ENCODE results near the gene HOXA5. TPM values are rescaled to one million over a fixed set of nuclear protein-coding genes. Genes with fewer than 3 reads are reported as not detected.

Gene HOXA5
- total and polyA plus RNA-seq, 2 donors = 0.24 to 0.43 TPM

GRCh38 chr7:27187475-27188385, 44.2 kb upstream of the HOXA5 start:
- peaks cover 0 to 23% of the 10 kb centered on the region in 2 donors for H3K9me3 ChIP-seq (ENCODE audit: control insufficient read depth in 2 of 2, insufficient read depth in 1 of 2, low read length in 1 of 2)
- H3K36me3 ChIP-seq (ENCODE audit: control insufficient read depth in 2 of 2, insufficient read depth in 2 of 2, low read length in 1 of 2) = no peaks in the 10 kb centered on the region
- DNase-seq (ENCODE audit: low read depth in 6 of 9, low spot score in 9 of 9) = no peak
- WGBS = 5% methylated on average over 46 of the region's 46 CpGs
- H3K4me1 ChIP-seq (ENCODE audit: control insufficient read depth in 2 of 2, insufficient read depth in 2 of 2, low read length in 2 of 2) = peaks cover 14 to 50% of the 10 kb centered on the region in 2 donors
- H3K27ac ChIP-seq (ENCODE audit: low read depth in 1 of 2, low read length in 1 of 2) = no peak overlapping the region
- H3K4me3 ChIP-seq (ENCODE audit: low read length in 2 of 2) = peak overlapping the region in 1 of 2 donors; percentile 20
- H3K27me3 ChIP-seq (ENCODE audit: control insufficient read depth in 2 of 2, insufficient read depth in 1 of 2, low read length in 1 of 2) = peaks cover 75 to 100% of the 10 kb centered on the region in 2 donors

- Histone ChIP-seq H3K4me1 (ENCODE audit: control insufficient read depth in 2 of 2, insufficient read depth in 2 of 2, low read length in 2 of 2) (peaks cover 14 to 45% of the 10 kb centered on the region in 2 donors), H3K27me3 (ENCODE audit: control insufficient read depth in 2 of 2, insufficient read depth in 1 of 2, low read length in 1 of 2) (peaks cover 76 to 100% of the 10 kb centered on the region in 2 donors), H3K27ac (ENCODE audit: low read depth in 1 of 2, low read length in 1 of 2) (no peak overlapping the region), H3K36me3 (ENCODE audit: control insufficient read depth in 2 of 2, insufficient read depth in 2 of 2, low read length in 1 of 2) (no peaks in the 10 kb centered on the region), H3K9me3 (ENCODE audit: control insufficient read depth in 2 of 2, insufficient read depth in 1 of 2, low read length in 1 of 2) (peaks cover 0 to 18% of the 10 kb centered on the region in 2 donors), H3K4me3 (ENCODE audit: low read length in 2 of 2) (no peak overlapping the region)
- DNase-seq (ENCODE audit: low read depth in 6 of 9, low spot score in 9 of 9) = no peak
- 18% methylated on average over 4 of the region's 4 CpGs for WGBS
Measured at GRCh38 chr7:27186668-27187474, 43.4 kb upstream of the HOXA5 start.

GRCh38 chr7:27185854-27186667, 42.6 kb upstream of the HOXA5 start:
- Histone ChIP-seq H3K27ac (ENCODE audit: low read depth in 1 of 2, low read length in 1 of 2) (no peak overlapping the region), H3K27me3 (ENCODE audit: control insufficient read depth in 2 of 2, insufficient read depth in 1 of 2, low read length in 1 of 2) (peaks cover 77 to 100% of the 10 kb centered on the region in 2 donors), H3K4me3 (ENCODE audit: low read length in 2 of 2) (no peak overlapping the region), H3K9me3 (ENCODE audit: control insufficient read depth in 2 of 2, insufficient read depth in 1 of 2, low read length in 1 of 2) (peaks cover 0 to 16% of the 10 kb centered on the region in 2 donors), H3K4me1 (ENCODE audit: control insufficient read depth in 2 of 2, insufficient read depth in 2 of 2, low read length in 2 of 2) (peaks cover 14 to 45% of the 10 kb centered on the region in 2 donors), H3K36me3 (ENCODE audit: control insufficient read depth in 2 of 2, insufficient read depth in 2 of 2, low read length in 1 of 2) (no peaks in the 10 kb centered on the region)
- DNase-seq (ENCODE audit: low read depth in 6 of 9, low spot score in 9 of 9) = no peak
- WGBS = 6% methylated on average over 24 of the region's 24 CpGs

- WGBS = 5% methylated on average over 43 of the region's 43 CpGs
- Histone ChIP-seq H3K4me3 (ENCODE audit: low read length in 2 of 2) (peak within 1 kb of the TSS in 1 of 2 donors; percentile 35), H3K9me3 (ENCODE audit: control insufficient read depth in 2 of 2, insufficient read depth in 1 of 2, low read length in 1 of 2) (peaks cover 0 to 16% of the 10 kb centered on the region in 2 donors), H3K36me3 (ENCODE audit: control insufficient read depth in 2 of 2, insufficient read depth in 2 of 2, low read length in 1 of 2) (no peaks in the 10 kb centered on the region), H3K27me3 (ENCODE audit: control insufficient read depth in 2 of 2, insufficient read depth in 1 of 2, low read length in 1 of 2) (peaks cover 76 to 100% of the 10 kb centered on the region in 2 donors), H3K4me1 (ENCODE audit: control insufficient read depth in 2 of 2, insufficient read depth in 2 of 2, low read length in 2 of 2) (peaks cover 14 to 46% of the 10 kb centered on the region in 2 donors), H3K27ac (ENCODE audit: low read depth in 1 of 2, low read length in 1 of 2) (no peak within 1 kb of the TSS)
- no peak for DNase-seq (ENCODE audit: low read depth in 6 of 9, low spot score in 9 of 9)
Measured at GRCh38 chr7:27185013-27185853, 41.8 kb upstream of the HOXA5 start, which contains the start of gene HOXA11. TSS of gene HOXA11 (minus strand) at chr7:27185232. CDS start at chr7:27185144, 88 bp downstream.

- DNase-seq (ENCODE audit: low read depth in 6 of 9, low spot score in 9 of 9) = no peak
- no peak overlapping the region for H3K27ac ChIP-seq (ENCODE audit: low read depth in 1 of 2, low read length in 1 of 2)
- peaks cover 70 to 100% of the 10 kb centered on the region in 2 donors for H3K27me3 ChIP-seq (ENCODE audit: control insufficient read depth in 2 of 2, insufficient read depth in 1 of 2, low read length in 1 of 2)
- peak overlapping the region in 1 of 2 donors; percentile 35 for H3K4me3 ChIP-seq (ENCODE audit: low read length in 2 of 2)
- peaks cover 14 to 53% of the 10 kb centered on the region in 2 donors for H3K4me1 ChIP-seq (ENCODE audit: control insufficient read depth in 2 of 2, insufficient read depth in 2 of 2, low read length in 2 of 2)
- H3K9me3 ChIP-seq (ENCODE audit: control insufficient read depth in 2 of 2, insufficient read depth in 1 of 2, low read length in 1 of 2) = peaks cover 0 to 16% of the 10 kb centered on the region in 2 donors
- no peaks in the 10 kb centered on the region for H3K36me3 ChIP-seq (ENCODE audit: control insufficient read depth in 2 of 2, insufficient read depth in 2 of 2, low read length in 1 of 2)
- 2% methylated on average over 72 of the region's 72 CpGs for WGBS
Measured at GRCh38 chr7:27184337-27185012, 41.0 kb upstream of the HOXA5 start.

GRCh38 chr7:27183682-27184336, 40.3 kb upstream of the HOXA5 start:
- no peaks in the 10 kb centered on the region for H3K36me3 ChIP-seq (ENCODE audit: control insufficient read depth in 2 of 2, insufficient read depth in 2 of 2, low read length in 1 of 2)
- WGBS = 3% methylated on average over 30 of the region's 30 CpGs
- H3K9me3 ChIP-seq (ENCODE audit: control insufficient read depth in 2 of 2, insufficient read depth in 1 of 2, low read length in 1 of 2) = peaks cover 0 to 10% of the 10 kb centered on the region in 2 donors
- peaks cover 14 to 55% of the 10 kb centered on the region in 2 donors for H3K4me1 ChIP-seq (ENCODE audit: control insufficient read depth in 2 of 2, insufficient read depth in 2 of 2, low read length in 2 of 2)
- DNase-seq (ENCODE audit: low read depth in 6 of 9, low spot score in 9 of 9) = no peak
- H3K27ac ChIP-seq (ENCODE audit: low read depth in 1 of 2, low read length in 1 of 2) = no peak overlapping the region
- peaks cover 70 to 100% of the 10 kb centered on the region in 2 donors for H3K27me3 ChIP-seq (ENCODE audit: control insufficient read depth in 2 of 2, insufficient read depth in 1 of 2, low read length in 1 of 2)
- H3K4me3 ChIP-seq (ENCODE audit: low read length in 2 of 2) = peak overlapping the region in 1 of 2 donors; percentile 35

- H3K4me3 ChIP-seq (ENCODE audit: low read length in 2 of 2) = no peak overlapping the region
- 16% methylated on average over 39 of the region's 39 CpGs for WGBS
- DNase-seq (ENCODE audit: low read depth in 6 of 9, low spot score in 9 of 9) = no peak
Measured at GRCh38 chr7:27182861-27183681, 39.6 kb upstream of the HOXA5 start.

More at GRCh38 chr7:27182861-27183681, 39.6 kb upstream of the HOXA5 start:
- H3K4me1 ChIP-seq (ENCODE audit: control insufficient read depth in 2 of 2, insufficient read depth in 2 of 2, low read length in 2 of 2) = peaks cover 14 to 48% of the 10 kb centered on the region in 2 donors
- H3K36me3 ChIP-seq (ENCODE audit: control insufficient read depth in 2 of 2, insufficient read depth in 2 of 2, low read length in 1 of 2) = no peaks in the 10 kb centered on the region
- H3K27ac ChIP-seq (ENCODE audit: low read depth in 1 of 2, low read length in 1 of 2) = no peak overlapping the region
- peaks cover 71 to 100% of the 10 kb centered on the region in 2 donors for H3K27me3 ChIP-seq (ENCODE audit: control insufficient read depth in 2 of 2, insufficient read depth in 1 of 2, low read length in 1 of 2)
- peaks cover 0 to 7% of the 10 kb centered on the region in 2 donors for H3K9me3 ChIP-seq (ENCODE audit: control insufficient read depth in 2 of 2, insufficient read depth in 1 of 2, low read length in 1 of 2)

Measured in thymus (tissue), 11 donors.